Subcutaneous adipose tissue (tissue), 4 donors: Measurements from ENCODE around the gene FRMD4A. TPM values are rescaled to one million over a fixed set of nuclear protein-coding genes. Genes with fewer than 3 reads are reported as not detected.

Source experiments
- total RNA-seq, 4 donors: library from RNA; depleted of rRNA; stranded (reverse); fragments of >200 nt; gene quantifications; one replicate each; pipeline ENCODE4 v1.1.0, GENCODE V29; 2016
- TF ChIP-seq, protein P1 (sequence below): fragments of 450-650 bp; IDR thresholded peaks from one replicate; pipeline ENCODE4 v1.5.1; 2016; ENCODE audit warnings: low read depth, mild to moderate bottlenecking, control low read depth, antibody characterized with exemption, moderate library complexity

The FRMD4A gene
- total RNA-seq, 4 donors from 2014 or later = 70.0 to 206 (median 81.4) TPM

DNA sequence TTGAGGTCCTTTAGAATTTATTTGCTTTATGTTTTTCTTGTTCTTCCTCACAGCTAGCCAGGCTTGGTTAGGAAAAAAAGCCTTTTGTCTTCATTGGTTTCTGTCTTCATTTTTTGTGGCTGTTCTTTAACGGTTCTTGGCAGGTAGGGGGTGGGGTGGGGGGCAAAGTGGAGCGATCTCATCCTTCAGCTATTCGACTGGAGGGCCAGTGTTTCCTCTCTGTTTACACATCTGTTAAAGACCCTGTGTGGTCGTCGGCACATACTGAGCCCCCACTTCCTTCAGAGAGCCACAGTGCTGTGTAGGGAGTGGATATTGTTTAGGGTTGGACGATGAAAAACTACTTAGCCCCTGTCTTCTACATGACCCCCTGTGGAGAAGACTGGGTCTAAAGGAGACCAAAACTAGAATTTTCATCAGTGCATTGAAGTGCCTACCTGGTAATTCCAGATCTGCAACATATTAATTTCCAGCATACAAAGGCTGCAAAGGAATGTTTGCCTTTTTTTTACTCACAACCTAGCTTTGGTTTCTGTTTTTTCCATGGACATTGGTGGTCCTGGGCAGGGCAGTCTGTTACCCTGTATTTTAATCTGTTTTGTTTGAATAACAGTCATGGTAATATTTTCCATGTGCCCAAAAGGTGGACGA, 714.9 kb downstream of the FRMD4A start:
- TF ChIP-seq, protein P1, sequence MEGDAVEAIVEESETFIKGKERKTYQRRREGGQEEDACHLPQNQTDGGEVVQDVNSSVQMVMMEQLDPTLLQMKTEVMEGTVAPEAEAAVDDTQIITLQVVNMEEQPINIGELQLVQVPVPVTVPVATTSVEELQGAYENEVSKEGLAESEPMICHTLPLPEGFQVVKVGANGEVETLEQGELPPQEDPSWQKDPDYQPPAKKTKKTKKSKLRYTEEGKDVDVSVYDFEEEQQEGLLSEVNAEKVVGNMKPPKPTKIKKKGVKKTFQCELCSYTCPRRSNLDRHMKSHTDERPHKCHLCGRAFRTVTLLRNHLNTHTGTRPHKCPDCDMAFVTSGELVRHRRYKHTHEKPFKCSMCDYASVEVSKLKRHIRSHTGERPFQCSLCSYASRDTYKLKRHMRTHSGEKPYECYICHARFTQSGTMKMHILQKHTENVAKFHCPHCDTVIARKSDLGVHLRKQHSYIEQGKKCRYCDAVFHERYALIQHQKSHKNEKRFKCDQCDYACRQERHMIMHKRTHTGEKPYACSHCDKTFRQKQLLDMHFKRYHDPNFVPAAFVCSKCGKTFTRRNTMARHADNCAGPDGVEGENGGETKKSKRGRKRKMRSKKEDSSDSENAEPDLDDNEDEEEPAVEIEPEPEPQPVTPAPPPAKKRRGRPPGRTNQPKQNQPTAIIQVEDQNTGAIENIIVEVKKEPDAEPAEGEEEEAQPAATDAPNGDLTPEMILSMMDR = no peak

DNA sequence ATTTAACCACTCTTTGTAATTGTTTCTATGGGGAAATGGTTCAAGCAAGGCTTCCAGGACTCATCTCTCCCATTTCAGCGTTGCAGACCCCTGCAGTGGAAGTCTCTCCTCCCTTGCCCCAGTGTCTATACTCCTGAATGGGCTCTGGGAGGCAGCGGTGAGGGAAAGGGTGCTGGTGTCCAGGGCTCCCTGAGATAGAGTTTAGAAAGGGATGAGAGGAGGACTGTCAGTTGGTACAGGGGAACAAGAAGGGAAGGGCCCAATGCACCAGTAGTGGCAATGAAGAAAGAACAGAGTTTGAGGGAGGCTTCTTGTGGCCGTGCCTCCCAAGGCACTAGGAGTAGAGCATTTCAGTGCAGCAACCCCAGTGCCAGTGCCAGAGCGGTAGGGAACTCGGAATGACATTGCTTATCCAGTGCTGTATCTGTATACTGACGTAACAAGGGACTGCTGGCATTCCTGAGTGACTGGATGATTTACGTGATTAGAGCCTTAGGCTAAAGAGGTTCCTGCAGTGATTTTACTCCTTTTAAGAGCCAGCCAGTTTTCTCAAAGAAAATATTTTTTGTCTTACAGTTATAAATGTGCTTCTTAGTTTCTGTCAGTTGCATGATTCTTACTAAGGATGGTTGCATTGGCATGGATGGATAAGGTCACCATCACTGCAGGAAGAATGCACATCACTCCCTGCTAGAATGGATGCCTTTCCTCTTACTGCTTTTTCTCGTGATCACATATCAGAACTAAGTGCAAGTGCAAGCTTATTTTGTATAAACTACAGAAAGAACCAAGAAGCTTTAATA, 716.0 kb downstream of the FRMD4A start:
- TF ChIP-seq, protein P1 = no peak

DNA sequence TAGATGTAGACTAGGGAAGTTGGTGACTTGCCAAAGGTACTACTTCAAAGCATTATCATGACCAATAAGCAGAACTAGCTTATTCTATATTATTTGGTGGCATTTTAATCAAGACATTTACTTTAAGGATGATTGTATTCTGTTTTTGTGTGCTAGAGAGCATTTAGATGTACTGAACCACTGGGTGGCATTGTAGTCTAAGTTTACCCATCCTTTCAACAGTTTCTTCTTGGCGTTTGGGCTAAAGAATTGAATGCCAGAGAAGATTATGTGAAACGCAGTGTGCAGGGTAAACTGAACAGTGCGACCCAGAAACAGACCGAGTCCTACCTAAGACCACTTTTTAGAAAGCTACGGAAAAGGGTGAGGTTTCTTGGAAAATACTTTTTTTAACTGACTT, 717.2 kb downstream of the FRMD4A start:
- TF ChIP-seq, protein P1 = no peak

DNA sequence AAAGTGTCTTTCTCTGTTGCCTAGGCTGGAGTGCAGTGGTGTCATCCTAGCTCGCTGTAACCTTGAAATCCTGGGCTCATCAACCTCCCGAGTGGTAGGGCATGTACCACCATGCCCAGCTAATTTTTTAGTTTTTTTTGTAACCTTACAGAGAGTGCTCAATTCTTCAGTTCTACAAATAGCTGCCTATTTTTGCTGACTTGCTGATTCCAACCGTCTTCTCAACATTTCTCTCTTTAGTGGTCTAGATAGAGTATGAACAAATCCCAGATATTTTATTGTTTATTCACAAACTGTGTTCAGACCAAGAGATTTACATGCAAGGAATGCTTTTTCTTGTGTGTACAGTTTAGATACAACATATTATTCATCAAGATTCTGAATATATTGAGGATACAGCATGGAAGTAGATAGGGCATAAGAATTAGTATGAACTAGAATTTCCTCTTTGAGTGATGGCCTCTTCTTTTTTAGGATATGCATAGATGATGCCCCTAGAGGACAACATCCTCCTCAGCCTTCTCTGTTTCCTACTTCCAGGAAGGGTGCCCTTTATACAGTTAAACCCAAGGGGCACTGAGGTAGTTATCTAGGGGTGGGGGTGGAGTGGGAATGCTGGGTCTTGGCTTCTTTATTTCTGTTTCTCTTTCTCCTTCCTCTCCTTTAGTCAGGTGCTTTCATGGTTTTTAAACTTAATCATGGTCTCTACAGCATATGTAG, 717.9 kb downstream of the FRMD4A start:
- TF ChIP-seq, protein P1 = no peak

DNA sequence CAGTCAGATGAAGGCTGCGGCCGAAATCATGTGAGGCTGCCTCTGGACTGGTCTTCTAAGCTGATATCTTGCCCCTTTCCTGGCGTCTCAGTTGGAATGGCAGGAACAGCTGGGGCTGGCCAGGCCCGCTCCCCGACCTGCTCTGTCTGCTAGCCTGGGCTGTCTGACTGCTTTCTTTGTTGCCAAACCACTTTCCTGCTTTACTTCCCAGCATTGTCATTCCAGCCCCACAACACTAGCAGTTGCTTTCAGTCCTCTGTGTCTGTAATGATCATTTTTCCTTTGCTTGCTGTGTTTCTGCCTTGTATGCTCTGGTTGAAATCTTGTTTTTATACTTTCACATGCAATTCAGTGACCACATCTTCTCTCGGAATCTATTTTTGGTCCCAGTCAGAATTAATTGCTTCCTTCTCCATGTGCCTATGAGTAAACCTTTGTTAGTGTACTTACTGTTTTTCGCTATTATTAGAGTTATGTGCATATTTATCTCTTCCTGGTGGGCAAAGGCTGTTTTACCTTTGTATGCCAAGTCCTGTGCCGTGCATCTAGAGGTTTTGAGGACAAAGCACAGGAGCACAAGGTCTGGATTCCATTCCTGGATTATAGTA, 722.4 kb downstream of the FRMD4A start:
- TF ChIP-seq, protein P1 = no peak

DNA sequence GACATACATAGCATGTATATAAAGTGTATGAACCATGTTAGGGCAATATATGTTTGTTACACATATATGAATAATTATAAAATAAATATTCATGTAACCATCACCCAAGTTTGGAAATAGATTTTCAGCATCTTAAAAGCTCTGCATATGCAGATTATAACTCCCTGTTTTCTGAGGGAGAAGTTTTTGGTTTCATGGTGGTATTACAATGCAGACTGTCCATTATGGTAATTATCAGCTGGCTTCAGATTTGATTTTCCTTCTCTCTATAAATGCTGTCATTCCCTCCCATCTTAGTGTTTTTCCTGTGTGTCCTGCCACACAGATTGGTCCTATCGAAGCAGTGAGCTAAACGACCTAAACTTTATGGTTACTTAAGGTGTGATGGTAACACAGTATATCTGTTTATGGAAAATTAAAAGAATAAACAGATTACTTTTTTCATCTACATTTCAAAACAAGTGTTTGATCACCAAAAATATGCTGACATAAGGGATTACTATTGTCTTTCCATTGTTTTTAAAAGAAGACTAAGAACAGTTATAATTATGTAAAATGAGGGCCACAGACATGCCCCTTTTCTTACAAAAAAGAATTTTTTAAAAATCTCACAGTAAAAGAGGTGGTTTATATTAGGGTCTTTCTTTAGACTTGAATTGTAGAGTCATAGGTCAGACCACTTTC, 726.2 kb downstream of the FRMD4A start:
- TF ChIP-seq, protein P1 = no peak
